ENCODE data around the gene ZNF23. TPM values are rescaled to one million over a fixed set of nuclear protein-coding genes. Genes with fewer than 3 reads are reported as not detected.
"Not testable (repeated sequence)": the region's sequence is repeated elsewhere in the genome, so short reads cannot be mapped to it uniquely, and the experiment has no call there.

The ZNF23 gene
- polyA plus RNA-seq (2013, experiment 1 of 4): 14.6 TPM
- 12.8 TPM for polyA plus RNA-seq (2013, experiment 2 of 4)
- polyA plus RNA-seq (2013, experiment 3 of 4): 10.9 TPM
- polyA plus RNA-seq (2013, experiment 4 of 4): 11.9 TPM

- peak within 1 kb of the TSS; percentile 89 for H3K4me3 ChIP-seq (ENCODE audit: insufficient read depth, low read depth, low read length)
- peaks cover 6% of the 10 kb centered on the region for H3K4me1 ChIP-seq (ENCODE audit: control insufficient read depth, insufficient read depth, low read length)
- WGBS, 2 experiments: 1% methylated on average over 52 of the region's 52 CpGs
- peak within 1 kb of the TSS; percentile 30 for H3K27ac ChIP-seq (ENCODE audit: insufficient read depth, low read depth, low read length, poor library complexity, severe bottlenecking)
- no peaks in the 10 kb centered on the region for H3K9me3 ChIP-seq (ENCODE audit: control insufficient read depth, low read length)
- no peaks in the 10 kb centered on the region for H3K36me3 ChIP-seq (ENCODE audit: control insufficient read depth, insufficient read depth, low read length)
- H3K27me3 ChIP-seq (ENCODE audit: control insufficient read depth, insufficient read depth, low read length, poor library complexity, severe bottlenecking): no peaks in the 10 kb centered on the region
Observed at GRCh38 chr16:71461686-71462648, at the start of gene ZNF23. Gene ZNF23, minus strand, starts transcription at chr16:71462247. Its CDS starts 5,451 bp downstream, at chr16:71456796.

GRCh38 chr16:71507061-71507460, 45.0 kb upstream of the ZNF23 start:
- Histone ChIP-seq H3K27me3 (ENCODE audit: control insufficient read depth, insufficient read depth, low read length, poor library complexity, severe bottlenecking) (no peaks in the 10 kb centered on the region), H3K4me1 (ENCODE audit: control insufficient read depth, insufficient read depth, low read length) (no peaks in the 10 kb centered on the region), H3K9me3 (ENCODE audit: control insufficient read depth, low read length) (no peaks in the 10 kb centered on the region), H3K4me3 (ENCODE audit: insufficient read depth, low read depth, low read length) (no peak overlapping the region), H3K27ac (ENCODE audit: insufficient read depth, low read depth, low read length, poor library complexity, severe bottlenecking) (no peak overlapping the region), H3K36me3 (ENCODE audit: control insufficient read depth, insufficient read depth, low read length) (no peaks in the 10 kb centered on the region)
- 69% methylated on average over 1 of the region's 1 CpG for WGBS, 2 experiments

- Histone ChIP-seq H3K9me3 (ENCODE audit: control insufficient read depth, low read length) (no peaks in the 10 kb centered on the region), H3K27ac (ENCODE audit: insufficient read depth, low read depth, low read length, poor library complexity, severe bottlenecking) (no peak overlapping the region), H3K4me1 (ENCODE audit: control insufficient read depth, insufficient read depth, low read length) (no peaks in the 10 kb centered on the region), H3K4me3 (ENCODE audit: insufficient read depth, low read depth, low read length) (no peak overlapping the region), H3K27me3 (ENCODE audit: control insufficient read depth, insufficient read depth, low read length, poor library complexity, severe bottlenecking) (no peaks in the 10 kb centered on the region), H3K36me3 (ENCODE audit: control insufficient read depth, insufficient read depth, low read length) (no peaks in the 10 kb centered on the region)
- WGBS, 2 experiments: 88 to 93% methylated on average over 5 of the region's 5 CpGs
Observed at GRCh38 chr16:71504901-71505300, 42.9 kb upstream of the ZNF23 start.

- H3K27ac ChIP-seq (ENCODE audit: insufficient read depth, low read depth, low read length, poor library complexity, severe bottlenecking); H3K27me3 ChIP-seq (ENCODE audit: control insufficient read depth, insufficient read depth, low read length, poor library complexity, severe bottlenecking): not testable (repeated sequence)
Observed at GRCh38 chr16:71504051-71504450, 42.0 kb upstream of the ZNF23 start.

GRCh38 chr16:71501547-71501946, 39.5 kb upstream of the ZNF23 start:
- no peaks in the 10 kb centered on the region for H3K27me3 ChIP-seq (ENCODE audit: control insufficient read depth, insufficient read depth, low read length, poor library complexity, severe bottlenecking)
- no peak overlapping the region for H3K4me3 ChIP-seq (ENCODE audit: insufficient read depth, low read depth, low read length)
- H3K36me3 ChIP-seq (ENCODE audit: control insufficient read depth, insufficient read depth, low read length): no peaks in the 10 kb centered on the region
- H3K9me3 ChIP-seq (ENCODE audit: control insufficient read depth, low read length): no peaks in the 10 kb centered on the region
- 75 to 86% methylated on average over 3 of the region's 3 CpGs for WGBS, 2 experiments
- H3K4me1 ChIP-seq (ENCODE audit: control insufficient read depth, insufficient read depth, low read length): no peaks in the 10 kb centered on the region
- no peak overlapping the region for H3K27ac ChIP-seq (ENCODE audit: insufficient read depth, low read depth, low read length, poor library complexity, severe bottlenecking)

More at GRCh38 chr16:71504051-71504450, 42.0 kb upstream of the ZNF23 start:
- H3K9me3 ChIP-seq (ENCODE audit: control insufficient read depth, low read length); H3K36me3 ChIP-seq (ENCODE audit: control insufficient read depth, insufficient read depth, low read length); H3K4me1 ChIP-seq (ENCODE audit: control insufficient read depth, insufficient read depth, low read length); H3K4me3 ChIP-seq (ENCODE audit: insufficient read depth, low read depth, low read length): not testable (repeated sequence)
- 76 to 83% methylated on average over 7 of the region's 7 CpGs for WGBS, 2 experiments

- WGBS, 2 experiments: 83 to 88% methylated on average over 2 of the region's 2 CpGs
- Histone ChIP-seq H3K27ac (ENCODE audit: insufficient read depth, low read depth, low read length, poor library complexity, severe bottlenecking) (no peak overlapping the region), H3K36me3 (ENCODE audit: control insufficient read depth, insufficient read depth, low read length) (no peaks in the 10 kb centered on the region), H3K27me3 (ENCODE audit: control insufficient read depth, insufficient read depth, low read length, poor library complexity, severe bottlenecking) (no peaks in the 10 kb centered on the region), H3K4me3 (ENCODE audit: insufficient read depth, low read depth, low read length) (no peak overlapping the region), H3K4me1 (ENCODE audit: control insufficient read depth, insufficient read depth, low read length) (no peaks in the 10 kb centered on the region), H3K9me3 (ENCODE audit: control insufficient read depth, low read length) (no peaks in the 10 kb centered on the region)
Observed at GRCh38 chr16:71500964-71501363, 38.9 kb upstream of the ZNF23 start.

- Histone ChIP-seq H3K9me3 (ENCODE audit: control insufficient read depth, low read length) (no peaks in the 10 kb centered on the region), H3K4me1 (ENCODE audit: control insufficient read depth, insufficient read depth, low read length) (no peaks in the 10 kb centered on the region), H3K27me3 (ENCODE audit: control insufficient read depth, insufficient read depth, low read length, poor library complexity, severe bottlenecking) (no peaks in the 10 kb centered on the region), H3K36me3 (ENCODE audit: control insufficient read depth, insufficient read depth, low read length) (no peaks in the 10 kb centered on the region), H3K27ac (ENCODE audit: insufficient read depth, low read depth, low read length, poor library complexity, severe bottlenecking) (no peak overlapping the region), H3K4me3 (ENCODE audit: insufficient read depth, low read depth, low read length) (no peak overlapping the region)
- WGBS, 2 experiments: 2 to 3% methylated on average over 3 of the region's 3 CpGs
Observed at GRCh38 chr16:71499775-71500364, 37.8 kb upstream of the ZNF23 start.

- H3K27ac ChIP-seq (ENCODE audit: insufficient read depth, low read depth, low read length, poor library complexity, severe bottlenecking): no peak overlapping the region
- WGBS, 2 experiments: 89 to 95% methylated on average over 3 of the region's 3 CpGs
Observed at GRCh38 chr16:71498031-71498430, 36.0 kb upstream of the ZNF23 start.

GRCh38 chr16:71493213-71493612, 31.2 kb upstream of the ZNF23 start:
- Histone ChIP-seq H3K36me3 (ENCODE audit: control insufficient read depth, insufficient read depth, low read length) (no peaks in the 10 kb centered on the region), H3K4me1 (ENCODE audit: control insufficient read depth, insufficient read depth, low read length) (no peaks in the 10 kb centered on the region), H3K4me3 (ENCODE audit: insufficient read depth, low read depth, low read length) (no peak overlapping the region), H3K27ac (ENCODE audit: insufficient read depth, low read depth, low read length, poor library complexity, severe bottlenecking) (no peak overlapping the region), H3K27me3 (ENCODE audit: control insufficient read depth, insufficient read depth, low read length, poor library complexity, severe bottlenecking) (peaks cover 3% of the 10 kb centered on the region), H3K9me3 (ENCODE audit: control insufficient read depth, low read length) (no peaks in the 10 kb centered on the region)
- 72 to 80% methylated on average over 3 of the region's 3 CpGs for WGBS, 2 experiments

More at GRCh38 chr16:71498031-71498430, 36.0 kb upstream of the ZNF23 start:
- H3K27me3 ChIP-seq (ENCODE audit: control insufficient read depth, insufficient read depth, low read length, poor library complexity, severe bottlenecking): no peaks in the 10 kb centered on the region
- H3K9me3 ChIP-seq (ENCODE audit: control insufficient read depth, low read length): no peaks in the 10 kb centered on the region
- H3K4me3 ChIP-seq (ENCODE audit: insufficient read depth, low read depth, low read length): no peak overlapping the region
- no peaks in the 10 kb centered on the region for H3K36me3 ChIP-seq (ENCODE audit: control insufficient read depth, insufficient read depth, low read length)
- no peaks in the 10 kb centered on the region for H3K4me1 ChIP-seq (ENCODE audit: control insufficient read depth, insufficient read depth, low read length)

- H3K4me3 ChIP-seq (ENCODE audit: insufficient read depth, low read depth, low read length): no peak overlapping the region
- H3K27ac ChIP-seq (ENCODE audit: insufficient read depth, low read depth, low read length, poor library complexity, severe bottlenecking): no peak overlapping the region
- peaks cover 3% of the 10 kb centered on the region for H3K27me3 ChIP-seq (ENCODE audit: control insufficient read depth, insufficient read depth, low read length, poor library complexity, severe bottlenecking)
- no peaks in the 10 kb centered on the region for H3K36me3 ChIP-seq (ENCODE audit: control insufficient read depth, insufficient read depth, low read length)
- 63 to 91% methylated on average over 2 of the region's 2 CpGs for WGBS, 2 experiments
- H3K9me3 ChIP-seq (ENCODE audit: control insufficient read depth, low read length): no peaks in the 10 kb centered on the region
- no peaks in the 10 kb centered on the region for H3K4me1 ChIP-seq (ENCODE audit: control insufficient read depth, insufficient read depth, low read length)
Observed at GRCh38 chr16:71492786-71493185, 30.7 kb upstream of the ZNF23 start.

Data from ectodermal cell (in vitro differentiated cells).